Measurements from ENCODE around the gene KMT5C.

Gene KMT5C

GRCh38 chr19:55339105-55339888 lies at the start of gene KMT5C:
KMT5C (plus strand) TSS chr19:55339876; CDS start chr19:55341937, 2,061 bp downstream.
- Histone ChIP-seq H3K27ac (ENCODE audit: extremely low read depth, low read depth, low read length) (peak within 1 kb of the TSS; percentile 89), H3K4me3 (ENCODE audit: low read depth, low read length) (peak within 1 kb of the TSS; percentile 88), H3K36me3 (ENCODE audit: control insufficient read depth in 2 of 2, insufficient read depth in 1 of 2, low read length in 2 of 2) (peaks cover 3 to 27% of the 10 kb centered on the region in 2 experiments), H3K4me1 (ENCODE audit: control insufficient read depth, insufficient read depth, low read length) (peaks cover 14% of the 10 kb centered on the region), H3K9me3 (ENCODE audit: control insufficient read depth, insufficient read depth, low read depth, low read length) (no peaks in the 10 kb centered on the region)
- ChIA-PET CTCF (interaction anchor here (0.5 to 2.0 kb wide), 20 partner anchors 9 to 267 kb away, joined by 3 to 17 read pairs (median 4); partner anchors contain the start of gene ZNF865), POLR2A (interaction anchor here (0.6 to 2.4 kb wide), 55 partner anchors 8 to 315 kb away, joined by 3 to 95 read pairs (median 4); partner anchors contain the start of genes BRSK1, FIZ1, GARIN5B and HSPBP1)
- TF ChIP-seq ZNF302 (tag by site-specific recombination; IDR thresholded peaks at IDR 0.05; ENCODE audit: low read depth) (no peak), BCL11B (tag by site-specific recombination; IDR thresholded peaks at IDR 0.05; ENCODE audit: low read depth) (0 out of 2 replicates have a peak, but pooled peaks have one; percentile 39), SP7 (tag by site-specific recombination; IDR thresholded peaks at IDR 0.05) (peak; percentile 52), ZNF157 (tag by site-specific recombination; IDR thresholded peaks at IDR 0.05) (no peak), KLF10 (tag by site-specific recombination; IDR thresholded peaks at IDR 0.05) (peak; percentile 64; the same call in 1 of the 2 replicates), ZNF335 (tag by site-specific recombination; conservative IDR thresholded peaks at IDR 0.05) (peak; percentile 45), ZNF341 (tag by site-specific recombination; IDR thresholded peaks at IDR 0.05; ENCODE audit: low read depth) (peak; percentile 80), PRDM1 (tag by site-specific recombination; IDR thresholded peaks at IDR 0.05) (peak; percentile 98), MYNN (tag by site-specific recombination; IDR thresholded peaks at IDR 0.05; ENCODE audit: borderline replicate concordance) (no peak), EGR2 (tag by site-specific recombination; IDR thresholded peaks at IDR 0.05; ENCODE audit: low read depth) (peak; percentile 95), HOXA7 (CRISPR knock-in tag; IDR thresholded peaks at IDR 0.05; ENCODE audit: borderline replicate concordance) (no peak), YY2 (tag by site-specific recombination; IDR thresholded peaks at IDR 0.05) (no peak), ZNF501 (tag by site-specific recombination; IDR thresholded peaks at IDR 0.05) (no peak), KLF9 (tag by site-specific recombination; IDR thresholded peaks at IDR 0.05; ENCODE audit: low read depth) (peak; percentile 98), ZNF398 (tag by site-specific recombination; IDR thresholded peaks at IDR 0.05) (peak; percentile 85), INSM2 (tag by site-specific recombination; IDR thresholded peaks at IDR 0.05) (no peak), ZNF221 (tag by site-specific recombination; IDR thresholded peaks at IDR 0.05; ENCODE audit: borderline replicate concordance) (no peak), IKZF3 (tag by site-specific recombination; IDR thresholded peaks at IDR 0.05) (peak; percentile 92), SP2 (tag by site-specific recombination; IDR thresholded peaks at IDR 0.05) (peak; percentile 98), ZFP41 (tag by site-specific recombination; IDR thresholded peaks at IDR 0.05; ENCODE audit: borderline replicate concordance) (no peak), ZNF223 (tag by site-specific recombination; IDR thresholded peaks at IDR 0.05) (no peak), ZNF19 (tag by site-specific recombination; IDR thresholded peaks at IDR 0.05; ENCODE audit: low read depth) (no peak), ZNF658 (tag by site-specific recombination; IDR thresholded peaks at IDR 0.05) (no peak), ZNF548 (tag by site-specific recombination; IDR thresholded peaks at IDR 0.05) (no peak), ZNF843 (tag by site-specific recombination; IDR thresholded peaks at IDR 0.05) (peak; percentile 47; the same call in 1 of the 2 replicates), ZNF629 (tag by site-specific recombination; IDR thresholded peaks at IDR 0.05) (peak; percentile 92), ZNF768 (tag by site-specific recombination; IDR thresholded peaks at IDR 0.05) (no peak), ZNF366 (tag by site-specific recombination; conservative IDR thresholded peaks at IDR 0.05) (peak; percentile 98), ZNF580 (tag by site-specific recombination; IDR thresholded peaks at IDR 0.05) (0 out of 2 replicates have a peak, but pooled peaks have one; percentile 6), TSHZ1 (tag by site-specific recombination; IDR thresholded peaks at IDR 0.05; ENCODE audit: borderline replicate concordance) (no peak; the same call in 1 of the 2 replicates), ZNF266 (tag by site-specific recombination; IDR thresholded peaks at IDR 0.05; ENCODE audit: low read depth) (no peak)
